IPS-NIHi7 (cell line): ENCODE measurements around the gene HLX.

Source experiments
- DNase-seq: peaks from one replicate; pipeline ENCODE4 v3.0.0; 2012; ENCODE audit warnings: mixed read lengths; ENCODE audit errors: extremely low spot score

Gene HLX

GRCh38 chr1:220925707-220926106 is 46.5 kb downstream of the HLX start:
- no peak for DNase-seq

- no peak for DNase-seq
Measured at GRCh38 chr1:220926146-220926545, 46.9 kb downstream of the HLX start.

GRCh38 chr1:220927442-220927841 is 48.2 kb downstream of the HLX start:
- DNase-seq = no peak

GRCh38 chr1:220928320-220928719 is 49.1 kb downstream of the HLX start:
- no peak for DNase-seq

- no peak for DNase-seq
Measured at GRCh38 chr1:220928725-220929300, 49.6 kb downstream of the HLX start.

GRCh38 chr1:220929304-220929703 is 50.1 kb downstream of the HLX start:
- DNase-seq = no peak
